AG10803 (cell line): ENCODE results near the gene GSAP.
"Not testable (repeated sequence)": the region's sequence is repeated elsewhere in the genome, so short reads cannot be mapped to it uniquely, and the experiment has no call there.

Experiments
- DNase-seq: peaks from one replicate; pipeline ENCODE4 v3.0.0; 2010; ENCODE audit warnings: low read depth
- H3K4me3 ChIP-seq: 2 replicates; pipeline ENCODE4 v1.5.1; 2011; ENCODE audit warnings: mild to moderate bottlenecking, low read length, control low read depth
- CTCF ChIP-seq: conservative IDR thresholded peaks from 2 replicates; pipeline ENCODE4 v1.5.1; 2011; ENCODE audit warnings: mild to moderate bottlenecking, low read length, control low read depth, inconsistent platforms

GSAP gene

DNA sequence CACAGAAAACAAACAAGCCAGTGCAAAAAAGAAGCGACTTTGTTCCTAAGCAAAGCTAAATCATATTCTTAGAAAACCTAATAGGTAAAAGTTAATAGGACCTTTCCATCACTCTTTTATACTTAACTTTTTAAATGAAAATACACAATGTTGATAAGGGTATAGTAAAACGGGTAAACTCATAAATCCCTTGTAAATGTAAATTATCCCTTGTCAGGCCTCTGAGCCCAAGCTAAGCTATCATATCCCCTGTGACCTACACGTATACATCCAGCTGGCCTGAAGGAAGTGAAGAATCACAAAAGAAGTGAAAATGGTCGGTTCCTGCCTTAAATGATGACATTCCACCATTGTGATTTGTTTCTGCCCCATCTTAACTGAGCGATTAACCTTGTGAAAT lies 76.4 kb downstream of the GSAP start:
- no peak for DNase-seq
- H3K4me3 ChIP-seq, result no peak overlapping the region
- TF ChIP-seq CTCF, result no peak

DNA sequence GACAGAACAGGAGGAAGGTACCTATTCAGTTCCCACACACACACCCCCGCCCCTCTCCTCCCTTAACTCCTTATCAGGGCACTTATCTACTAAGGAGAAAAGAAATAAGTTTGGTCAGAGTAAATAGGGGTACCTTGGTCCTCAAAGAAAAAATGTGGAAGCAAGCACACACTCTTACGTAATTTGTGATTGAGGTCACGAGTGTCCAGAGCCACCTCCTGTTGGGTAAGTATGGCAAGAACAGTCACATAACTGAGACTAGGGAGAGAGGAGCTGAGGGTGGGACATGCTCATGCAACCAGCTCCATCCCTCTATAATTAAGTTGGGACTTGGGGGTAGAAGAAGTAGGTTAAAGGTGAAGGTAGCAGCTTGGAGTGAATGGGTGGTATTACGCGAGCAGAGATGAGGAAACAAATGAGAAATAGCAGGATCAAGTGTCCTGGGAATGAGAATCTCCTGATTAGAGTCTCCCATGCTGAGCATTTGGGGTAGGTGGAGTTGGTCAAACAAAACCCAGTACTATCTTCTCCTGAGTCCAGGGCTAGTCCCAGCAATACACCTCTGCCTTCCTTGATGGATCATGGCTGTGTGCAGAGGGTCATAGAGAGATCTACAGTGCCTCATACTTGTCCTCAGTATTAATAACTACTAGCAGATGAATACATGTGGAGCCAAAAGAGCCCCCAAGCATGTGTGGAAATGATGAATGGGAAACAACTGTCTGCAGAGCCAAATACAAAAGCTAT lies 77.1 kb downstream of the GSAP start:
- H3K4me3 ChIP-seq, result no peak overlapping the region
- DNase-seq, result peak; percentile 36
- no peak for TF ChIP-seq CTCF

- TF ChIP-seq CTCF, result no peak
- no peak overlapping the region for H3K4me3 ChIP-seq
- DNase-seq, result no peak
Observed at GRCh38 chr7:77338260-77338659, 77.9 kb downstream of the GSAP start.

DNA sequence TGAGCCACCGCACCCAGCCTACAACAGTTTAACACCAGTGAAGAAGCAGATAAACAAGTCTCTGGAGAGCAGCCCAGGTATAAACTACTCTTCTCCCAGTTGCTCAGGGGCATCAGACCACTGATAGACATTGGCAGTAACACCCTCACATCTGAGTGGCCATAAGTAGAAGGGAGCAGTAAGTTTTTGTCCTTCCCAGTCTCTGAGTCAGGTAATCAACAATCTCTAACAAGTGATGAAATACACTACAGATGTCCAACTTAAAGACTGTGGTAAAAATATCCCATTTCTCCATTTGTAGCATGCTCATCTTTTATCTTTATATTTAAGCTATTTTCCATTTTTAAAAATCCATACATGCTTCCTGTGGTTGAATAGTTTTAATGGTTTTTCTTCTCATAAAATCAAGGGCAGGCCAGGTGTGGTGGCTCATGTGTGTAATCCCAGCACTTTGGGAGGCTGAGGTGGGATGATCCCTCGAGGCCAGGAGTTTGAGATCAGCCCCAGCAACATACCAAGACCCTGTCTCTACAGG lies 78.6 kb downstream of the GSAP start:
- DNase-seq, result no peak
- H3K4me3 ChIP-seq, result no peak overlapping the region
- TF ChIP-seq CTCF, result no peak

DNA sequence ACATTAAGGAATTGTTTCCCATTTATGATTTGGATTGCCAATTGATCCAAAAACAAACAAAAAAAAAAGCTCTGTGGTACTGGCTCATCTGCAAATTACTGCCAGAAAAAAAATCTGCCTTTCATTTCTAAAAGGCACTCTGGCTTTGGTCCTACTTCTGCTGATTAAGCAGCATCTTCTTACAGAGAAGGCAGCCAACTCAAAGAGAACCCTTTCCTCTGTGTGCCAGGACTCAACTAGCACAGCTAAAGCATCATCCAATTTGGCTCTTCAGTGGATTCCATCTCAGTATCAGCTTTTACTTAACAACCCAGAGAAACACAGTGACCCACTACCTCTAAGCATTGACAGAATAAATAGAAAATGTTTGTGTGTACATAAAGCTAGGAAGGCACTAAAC lies 80.6 kb downstream of the GSAP start:
- TF ChIP-seq CTCF, result no peak
- no peak overlapping the region for H3K4me3 ChIP-seq
- DNase-seq, result peak; percentile 56

DNA sequence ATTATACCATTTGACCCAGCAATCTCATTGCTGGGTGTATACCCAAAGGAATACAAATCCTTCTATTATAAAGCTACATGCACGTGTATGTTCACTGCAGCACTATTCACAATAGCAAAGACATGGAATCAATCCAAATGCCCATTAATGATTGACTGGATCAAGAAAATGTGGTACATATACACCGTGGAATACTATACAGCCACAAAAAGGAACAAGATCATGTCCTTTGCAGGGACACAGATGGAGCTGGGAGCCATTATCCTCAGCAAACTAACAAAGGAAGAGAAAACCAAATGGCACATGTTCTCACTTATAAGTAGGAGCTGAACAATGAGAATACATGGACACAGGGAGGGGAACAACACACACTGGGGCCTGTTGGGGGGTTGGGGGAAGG lies 82.1 kb downstream of the GSAP start:
- not testable (repeated sequence) for DNase-seq, H3K4me3 ChIP-seq

DNA sequence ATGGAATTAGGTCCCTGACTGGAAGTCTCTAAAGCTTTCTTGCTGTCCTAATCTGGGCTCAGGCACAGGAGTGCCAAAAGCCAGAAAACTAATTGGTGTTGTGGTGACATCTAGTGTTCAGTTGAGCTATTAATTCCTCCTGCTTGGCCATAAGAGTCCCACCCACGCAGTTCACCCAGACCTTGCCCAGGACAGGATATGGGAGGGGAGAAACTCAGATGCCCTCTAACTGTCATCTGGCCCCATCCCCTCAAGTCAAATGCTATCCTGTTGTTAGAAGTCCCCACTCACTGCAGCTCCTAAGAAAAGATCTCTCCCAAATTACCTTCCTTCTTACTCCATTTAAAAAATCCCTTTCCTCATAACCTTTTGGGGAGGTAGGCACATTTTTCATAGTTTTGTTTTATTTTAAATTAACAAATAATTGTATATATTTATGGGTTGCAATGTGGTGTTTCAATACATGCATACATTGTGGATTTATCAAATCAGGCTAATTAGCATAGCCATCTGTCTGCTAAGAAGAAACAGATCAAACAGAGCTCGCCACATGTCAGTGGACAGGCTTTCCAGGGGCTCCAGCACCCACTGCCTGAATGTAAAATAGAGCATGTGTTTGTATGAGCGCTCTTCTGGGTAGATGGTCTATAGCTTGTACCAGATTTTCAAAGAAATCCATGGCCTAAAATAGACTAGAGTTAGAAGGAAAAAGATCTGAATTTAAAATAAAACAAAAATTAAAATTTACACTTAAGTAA lies 84.0 kb downstream of the GSAP start:
- no peak overlapping the region for H3K4me3 ChIP-seq
- TF ChIP-seq CTCF, result peak; percentile 73
- peak; percentile 85 for DNase-seq
